B cell (primary cell): ENCODE data around the gene PHIP. TPM values are rescaled to one million over a fixed set of nuclear protein-coding genes. Genes with fewer than 3 reads are reported as not detected.

Source experiments
- ATAC-seq: fragments of 200-7000 bp; cut with Tn5 transposase; one replicate; pipeline ENCODE4 v1.10.0; 2021; ENCODE audit warnings: low read depth, mild to moderate bottlenecking, moderate number of reproducible peaks, moderate library complexity
- CTCF ChIA-PET: fragments of 350-600 bp; sonication (Branson Sonifier 250); formaldehyde crosslinking; loops from one replicate; lab custom pipeline; 2021; ENCODE audit warnings: antibody characterized with exemption, inconsistent platforms; lab: Charles Lee
- POLR2A ChIA-PET: fragments of 350-600 bp; sonication (Branson Sonifier 250); formaldehyde crosslinking; loops from one replicate; lab custom pipeline; 2021; ENCODE audit warnings: antibody characterized with exemption; lab: Charles Lee
- DNase-seq: peaks from one replicate; pipeline ENCODE4 v3.0.0; 2013
- H2AFZ ChIP-seq: 2 replicates; pipeline ENCODE4 v1.6.1; 2012; ENCODE audit warnings: mild to moderate bottlenecking, low read depth, low read length; ENCODE audit not compliant: insufficient read depth, poor library complexity, severe bottlenecking
- H3K27ac ChIP-seq, 2 donors: 1 replicate in 1 of 2; 2 replicates in 1 of 2; pipeline ENCODE4 v1.5.1; 2012 to 2013; ENCODE audit warnings: low read length in 2 of 2, mild to moderate bottlenecking in 2 of 2, moderate library complexity in 1 of 2
- H3K27me3 ChIP-seq, 4 experiments: fragments of 200-600 bp in 1 of 4; sonication (generic) in 1 of 4; replicated peaks in 1 of 4; 1 replicate in 2 of 4; 2 replicates in 2 of 4; pipeline versions ENCODE4 v1.6.1 to v1.7.0; 2013 to 2016; ENCODE audit warnings: low read length in 3 of 4, mild to moderate bottlenecking in 2 of 4, mixed read lengths in 1 of 4, moderate library complexity in 1 of 4; ENCODE audit not compliant: insufficient read depth in 4 of 4, control insufficient read depth in 3 of 4; ENCODE audit errors: control extremely low read depth in 1 of 4
- H3K36me3 ChIP-seq, 2 experiments: replicated peaks in 1 of 2; 1 replicate in 1 of 2; 2 replicates in 1 of 2; pipeline versions ENCODE4 v1.6.1 to v1.7.1; 2013; ENCODE audit warnings: low read length in 1 of 2; ENCODE audit not compliant: insufficient read depth in 2 of 2, control insufficient read depth in 1 of 2; ENCODE audit errors: control extremely low read depth in 1 of 2, extremely low read depth in 1 of 2
- H3K4me1 ChIP-seq, 2 donors: fragments of 200-600 bp in 1 of 2; sonication (generic) in 1 of 2; 1 replicate in 1 of 2; 2 replicates in 1 of 2; pipeline versions ENCODE4 v1.5.1 to v1.6.1; 2013 to 2017; ENCODE audit warnings: low read length in 2 of 2; ENCODE audit not compliant: control insufficient read depth in 2 of 2, insufficient read depth in 2 of 2
- H3K4me2 ChIP-seq: replicated peaks from 2 replicates; pipeline ENCODE3; 2012; ENCODE audit warnings: mild to moderate bottlenecking, low read depth, low read length; ENCODE audit not compliant: poor library complexity, severe bottlenecking
- H3K4me3 ChIP-seq, 5 experiments: fragments of 200-600 bp in 1 of 5; sonication (generic) in 1 of 5; 1 replicate in 3 of 5; 2 replicates in 2 of 5; pipeline versions ENCODE4 v1.5.1 to v1.7.0; 2011 to 2016; ENCODE audit warnings: low read length in 4 of 5, mild to moderate bottlenecking in 4 of 5, low read depth in 2 of 5, control low read depth in 1 of 5, moderate library complexity in 1 of 5; ENCODE audit not compliant: insufficient read depth in 1 of 5; ENCODE audit errors: control extremely low read depth in 1 of 5, extremely low read depth in 1 of 5
- H3K79me2 ChIP-seq: fragments of 200-600 bp; sonication (generic); one replicate; pipeline ENCODE4 v1.6.0; 2016; ENCODE audit warnings: low read length; ENCODE audit not compliant: control insufficient read depth, insufficient read depth
- H3K9ac ChIP-seq: fragments of 200-600 bp; sonication (generic); 2 replicates; pipeline ENCODE4 v1.6.1; 2017; ENCODE audit warnings: mild to moderate bottlenecking, low read length, moderate library complexity
- H3K9me3 ChIP-seq, 3 donors: one replicate each; pipeline versions ENCODE4 v1.6.1 to v1.7.1; 2013; ENCODE audit warnings: low read length in 2 of 3; ENCODE audit not compliant: control insufficient read depth in 2 of 3, insufficient read depth in 1 of 3; ENCODE audit errors: control extremely low read depth in 1 of 3
- H4K20me1 ChIP-seq: 2 replicates; pipeline ENCODE4 v1.6.0; 2012; ENCODE audit warnings: mild to moderate bottlenecking, low read length; ENCODE audit not compliant: insufficient read depth, control insufficient read depth, poor library complexity, severe bottlenecking
- H3K27ac Mint-ChIP-seq: one replicate; pipeline ENCODE4 v1.8.0; 2021; ENCODE audit warnings: mixed read lengths
- H3K27me3 Mint-ChIP-seq: one replicate; pipeline ENCODE4 v1.8.0; 2021; ENCODE audit warnings: mixed read lengths
- H3K4me1 Mint-ChIP-seq: one replicate; pipeline ENCODE4 v1.8.0; 2021; ENCODE audit warnings: mixed read lengths
- H3K4me3 Mint-ChIP-seq: one replicate; pipeline ENCODE4 v1.8.0; 2021; ENCODE audit warnings: mixed read lengths
- H3K9me3 Mint-ChIP-seq: one replicate; pipeline ENCODE4 v1.8.0; 2022; ENCODE audit warnings: mixed read lengths; ENCODE audit not compliant: insufficient read depth
- EZH2 ChIP-seq: IDR thresholded peaks from 2 replicates; pipeline ENCODE4 v1.6.1; 2012; ENCODE audit warnings: borderline replicate concordance, low read depth, mild to moderate bottlenecking, moderate library complexity, low read length; ENCODE audit not compliant: insufficient read depth, poor library complexity, severe bottlenecking
- WGBS: methylation state at CpG from one replicate; pipeline ENCODE4 v1.1.5; 2013; ENCODE audit warnings: missing lambda C conversion rate; ENCODE audit not compliant: insufficient coverage; 5-methylcytosine and 5-hydroxymethylcytosine counted together
- intact Hi-C: fragments of 100-400 bp; cut with micrococcal nuclease; formaldehyde crosslinking; loops from one replicate; pipeline ENCODE4 v1.10.0; 2022
- polyA plus RNA-seq: library from polyadenylated mRNA; depleted of rRNA; stranded (reverse); fragments of >200 nt; gene quantifications from 2 replicates; pipeline ENCODE4 v1.2.3, GENCODE V29; 2012
- total RNA-seq, 2 donors: library from RNA; stranded (reverse); fragments of 120-200 nt in 1 of 2; gene quantifications; 1 replicate in 1 of 2; 2 replicates in 1 of 2; pipeline versions ENCODE4 v1.2.3 to v1.2.4, GENCODE V29; 2013 to 2022
- TF ChIP-seq, protein P1 (sequence below): fragments of 200-600 bp; IDR thresholded peaks from one replicate; pipeline ENCODE4 v1.8.0; 2022; ENCODE audit warnings: antibody characterized with exemption, mild to moderate bottlenecking

The PHIP gene
- total and polyA plus RNA-seq, 2 donors (not counting 1 experiment from before 2014, with no cell fraction given) = 7.4 to 52.7 TPM

DNA sequence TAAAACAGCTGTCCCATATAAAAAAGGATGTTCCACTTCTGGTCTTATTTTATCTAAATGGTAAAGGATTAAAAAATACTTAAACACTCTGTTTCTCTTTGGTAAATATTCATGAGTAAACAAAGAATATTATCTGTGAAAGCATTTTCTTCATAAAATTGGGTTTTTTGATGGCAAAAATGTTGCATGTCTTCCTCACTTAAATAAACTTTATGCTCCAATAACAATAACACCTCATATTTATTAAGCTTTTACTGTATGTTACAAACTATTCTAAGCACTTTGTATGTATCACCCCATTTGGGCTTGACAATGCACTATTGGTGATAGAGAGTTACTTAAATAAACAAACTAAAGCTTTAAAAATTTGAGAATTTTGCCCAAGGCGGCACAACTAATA is 91.9 kb downstream of the PHIP start:
- H3K4me1 Mint-ChIP-seq = no peaks in the 10 kb centered on the region
- H3K27me3 Mint-ChIP-seq = no peaks in the 10 kb centered on the region
- H3K27ac ChIP-seq = no peak overlapping the region
- H3K4me3 ChIP-seq = no peak overlapping the region
- CTCF ChIA-PET = no interaction called here
- no peak overlapping the region for H3K4me2 ChIP-seq
- no peaks in the 10 kb centered on the region for H3K4me1 ChIP-seq
- no peak overlapping the region for H2AFZ ChIP-seq
- H3K9me3 Mint-ChIP-seq = no peaks in the 10 kb centered on the region
- TF ChIP-seq, protein P1, sequence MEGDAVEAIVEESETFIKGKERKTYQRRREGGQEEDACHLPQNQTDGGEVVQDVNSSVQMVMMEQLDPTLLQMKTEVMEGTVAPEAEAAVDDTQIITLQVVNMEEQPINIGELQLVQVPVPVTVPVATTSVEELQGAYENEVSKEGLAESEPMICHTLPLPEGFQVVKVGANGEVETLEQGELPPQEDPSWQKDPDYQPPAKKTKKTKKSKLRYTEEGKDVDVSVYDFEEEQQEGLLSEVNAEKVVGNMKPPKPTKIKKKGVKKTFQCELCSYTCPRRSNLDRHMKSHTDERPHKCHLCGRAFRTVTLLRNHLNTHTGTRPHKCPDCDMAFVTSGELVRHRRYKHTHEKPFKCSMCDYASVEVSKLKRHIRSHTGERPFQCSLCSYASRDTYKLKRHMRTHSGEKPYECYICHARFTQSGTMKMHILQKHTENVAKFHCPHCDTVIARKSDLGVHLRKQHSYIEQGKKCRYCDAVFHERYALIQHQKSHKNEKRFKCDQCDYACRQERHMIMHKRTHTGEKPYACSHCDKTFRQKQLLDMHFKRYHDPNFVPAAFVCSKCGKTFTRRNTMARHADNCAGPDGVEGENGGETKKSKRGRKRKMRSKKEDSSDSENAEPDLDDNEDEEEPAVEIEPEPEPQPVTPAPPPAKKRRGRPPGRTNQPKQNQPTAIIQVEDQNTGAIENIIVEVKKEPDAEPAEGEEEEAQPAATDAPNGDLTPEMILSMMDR = no peak
- no peak for TF ChIP-seq EZH2
- no peaks in the 10 kb centered on the region for H4K20me1 ChIP-seq
- no peak overlapping the region for H3K9ac ChIP-seq
- H3K27ac Mint-ChIP-seq = no peak overlapping the region
- no CpG with 5 or more reads among the region's 1 CpG for WGBS
- no peak for ATAC-seq
- no peak overlapping the region for H3K4me3 Mint-ChIP-seq
- no peaks in the 10 kb centered on the region for H3K79me2 ChIP-seq
- peaks cover 10 to 86% of the 10 kb centered on the region in 2 experiments for H3K36me3 ChIP-seq
- DNase-seq = no peak
- intact Hi-C loops = no loop called here
- POLR2A ChIA-PET = no interaction called here
- no peaks in the 10 kb centered on the region for H3K9me3 ChIP-seq
- H3K27me3 ChIP-seq = no peaks in the 10 kb centered on the region

DNA sequence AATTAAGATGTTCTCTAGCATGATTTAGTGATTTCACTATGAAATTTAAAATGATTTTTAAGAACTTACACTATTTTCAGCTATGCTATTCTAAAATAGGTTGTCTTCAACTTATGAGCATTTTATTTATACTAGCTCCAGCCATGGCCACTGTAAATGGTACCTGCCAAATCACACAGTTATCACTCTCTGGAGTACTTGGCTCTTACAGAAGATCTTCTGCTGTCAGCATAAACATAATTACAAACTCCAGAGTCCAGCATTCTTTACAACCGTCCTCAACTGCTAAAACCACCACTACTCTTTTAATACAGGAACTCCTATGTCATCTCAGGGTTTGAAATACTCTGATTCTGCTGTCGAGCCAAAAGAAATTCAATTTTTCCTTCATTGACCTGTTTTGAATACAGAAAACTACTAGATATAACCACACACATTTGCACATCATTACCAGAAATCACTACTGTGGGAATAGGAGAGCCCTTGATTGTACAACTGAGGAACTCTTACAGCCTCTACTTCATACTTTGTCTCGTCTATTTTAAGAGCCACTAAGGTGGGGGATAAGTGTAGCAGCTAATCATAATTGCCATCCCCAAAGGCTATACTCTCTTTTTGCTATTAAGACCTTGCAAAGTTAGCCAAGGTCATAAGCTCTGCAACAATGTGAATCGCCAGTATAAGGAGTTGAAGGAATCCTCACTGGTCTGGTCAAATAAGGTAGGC is 93.7 kb downstream of the PHIP start:
- ChIA-PET POLR2A (no interaction called here), CTCF (interaction anchor here (1.1 kb wide), 1 partner anchor 26 kb away, joined by 3 read pairs; no protein-coding TSS in a partner anchor)
- Histone ChIP-seq H3K36me3 (peaks cover 15 to 89% of the 10 kb centered on the region in 2 experiments), H3K27me3 (no peaks in the 10 kb centered on the region), H3K9me3 (no peaks in the 10 kb centered on the region), H4K20me1 (no peaks in the 10 kb centered on the region), H3K4me1 (no peaks in the 10 kb centered on the region), H3K9ac (no peak overlapping the region), H3K4me3 (no peak overlapping the region), H3K27ac (no peak overlapping the region), H3K79me2 (no peaks in the 10 kb centered on the region), H3K4me2 (no peak overlapping the region), H2AFZ (no peak overlapping the region)
- TF ChIP-seq, protein P1 = no peak
- TF ChIP-seq EZH2 = no peak
- ATAC-seq (no peak), DNase-seq (no peak)
- no peak overlapping the region for H3K27ac Mint-ChIP-seq
- H3K4me1 Mint-ChIP-seq = no peaks in the 10 kb centered on the region
- WGBS = 100% methylated on average over 1 of the region's 4 CpGs
- intact Hi-C loops = no loop called here
- H3K9me3 Mint-ChIP-seq = no peaks in the 10 kb centered on the region
- no peaks in the 10 kb centered on the region for H3K27me3 Mint-ChIP-seq
- no peak overlapping the region for H3K4me3 Mint-ChIP-seq
